Ecto neural progenitor cell (in vitro differentiated cells): ENCODE data around the gene PPP1R3G.
"Not testable (repeated sequence)": the region's sequence is repeated elsewhere in the genome, so short reads cannot be mapped to it uniquely, and the experiment has no call there.

ENCODE experiments used
- DNase-seq: peaks from one replicate; pipeline ENCODE4 v3.0.0-alpha.2; 2018; ENCODE audit warnings: low spot score

PPP1R3G gene

DNA sequence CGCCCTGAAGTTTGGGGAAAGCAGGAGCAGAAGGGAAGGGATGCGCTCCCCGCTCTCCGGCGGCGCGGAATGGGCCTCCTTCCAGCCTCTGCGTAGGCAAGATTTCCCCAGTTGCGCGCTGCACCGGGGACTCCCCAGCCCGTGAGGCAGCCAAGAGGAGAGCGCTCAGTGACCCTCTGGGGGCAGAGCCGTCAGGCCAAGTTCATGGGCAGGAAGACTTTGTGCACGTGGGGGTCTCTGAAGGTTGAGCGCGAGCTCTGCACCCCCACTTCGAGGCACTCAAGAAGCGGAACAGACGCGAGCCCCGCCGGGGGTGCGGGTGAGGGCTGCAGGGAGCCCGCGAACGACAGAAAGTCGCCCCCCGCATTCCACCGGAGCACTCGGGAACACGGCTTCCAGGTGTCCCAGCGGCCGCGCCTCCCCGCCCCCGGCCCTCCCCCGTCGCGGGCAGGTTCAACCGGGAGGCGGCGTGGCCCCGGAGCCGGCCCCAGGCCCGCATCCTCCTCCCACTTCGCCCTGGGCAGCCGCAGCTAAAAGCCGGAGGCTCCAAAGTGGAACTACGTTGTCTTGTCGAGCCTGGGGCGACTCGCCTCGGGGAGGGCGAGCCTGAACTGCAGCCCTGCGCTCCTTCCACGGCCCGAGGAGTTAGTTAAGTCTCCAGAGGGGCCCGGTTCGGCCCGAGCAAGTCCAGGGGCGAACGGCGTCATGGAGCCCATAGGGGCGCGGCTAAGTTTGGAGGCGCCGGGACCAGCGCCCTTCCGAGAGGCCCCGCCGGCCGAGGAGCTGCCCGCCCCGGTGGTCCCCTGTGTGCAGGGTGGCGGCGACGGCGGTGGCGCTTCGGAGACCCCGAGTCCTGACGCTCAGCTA is at the start of gene PPP1R3G:
PPP1R3G (plus strand) TSS at position 561 of the 867 bp plus-strand sequence; CDS start at position 706, 145 bp downstream.
- peak; percentile 69 for DNase-seq

DNA sequence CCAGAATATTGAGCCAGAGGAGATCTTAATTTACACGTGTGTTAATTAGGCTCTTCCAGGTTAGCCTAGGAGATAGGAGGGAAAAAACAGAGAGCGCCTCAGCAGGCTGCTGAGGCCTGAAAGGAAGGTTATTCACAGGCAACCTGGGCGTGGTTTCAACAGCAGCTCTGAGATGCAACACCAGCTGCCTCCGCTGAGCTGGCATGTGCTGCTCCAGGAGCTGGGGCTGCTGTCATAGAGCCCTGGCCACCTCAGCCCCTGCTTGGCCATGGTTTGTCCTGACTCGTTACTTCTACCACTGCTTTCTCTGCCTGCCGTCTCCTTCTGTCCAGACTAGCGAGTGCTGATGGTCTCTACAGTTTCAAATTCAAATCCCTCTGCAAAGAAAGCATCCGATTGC is 48.9 kb upstream of the PPP1R3G start:
- DNase-seq, result peak; percentile 76

DNA sequence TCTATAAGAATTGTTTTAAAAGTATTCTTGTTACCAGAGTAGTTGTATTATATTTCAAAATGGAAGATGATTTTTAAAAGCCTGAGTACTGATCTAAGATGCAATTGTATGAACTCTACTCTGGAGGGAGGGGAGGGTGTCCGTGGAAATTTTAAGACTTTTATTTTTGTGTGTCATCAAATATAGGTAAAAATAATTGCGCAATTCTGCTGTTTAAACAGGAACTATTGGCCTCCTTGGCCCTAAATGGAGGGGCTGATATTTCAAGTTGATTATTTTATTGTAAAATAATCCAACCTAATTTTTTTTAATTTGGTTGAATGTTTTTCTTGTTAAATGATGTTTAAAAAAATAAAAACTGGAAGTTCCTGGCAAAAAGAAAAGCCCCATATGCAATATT is 43.2 kb upstream of the PPP1R3G start:
- DNase-seq, result no peak

DNA sequence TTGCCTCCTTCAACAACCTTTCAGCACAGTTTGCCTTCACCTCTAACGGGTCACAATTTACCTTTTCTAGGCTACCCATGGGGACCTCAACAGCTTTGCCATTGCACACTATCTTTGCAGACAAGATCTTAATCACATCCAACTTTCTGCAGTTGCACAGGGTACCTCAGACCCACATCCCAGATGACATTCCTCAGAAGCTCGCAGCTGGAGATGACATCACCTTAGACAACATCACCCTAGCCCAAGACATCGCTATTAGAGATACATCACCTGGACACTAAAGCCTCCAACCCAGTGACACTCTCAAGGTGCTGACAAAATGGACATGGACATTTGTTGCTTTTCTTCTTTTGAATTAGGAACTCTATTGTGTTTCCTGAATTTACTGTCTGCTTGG is 42.7 kb upstream of the PPP1R3G start:
- no peak for DNase-seq

DNA sequence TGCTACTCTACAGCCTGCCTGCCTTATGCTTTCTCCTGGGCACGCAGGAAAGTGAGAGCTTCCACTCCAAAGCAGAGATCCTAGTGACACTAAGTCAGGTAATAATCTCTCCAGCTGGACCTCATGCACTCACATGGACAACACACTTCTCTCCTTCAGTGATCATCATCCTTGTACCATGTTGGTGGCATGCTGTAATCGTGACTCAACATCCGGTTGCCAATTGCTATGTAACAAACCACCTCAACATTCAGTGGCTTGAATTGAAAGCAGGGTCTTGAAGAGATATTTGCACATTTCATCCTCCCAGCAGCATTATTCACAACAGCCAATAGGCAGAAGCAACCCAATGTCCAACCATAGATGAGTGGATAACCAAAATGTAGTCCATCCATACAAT is 40.3 kb upstream of the PPP1R3G start:
- DNase-seq, result no peak

DNA sequence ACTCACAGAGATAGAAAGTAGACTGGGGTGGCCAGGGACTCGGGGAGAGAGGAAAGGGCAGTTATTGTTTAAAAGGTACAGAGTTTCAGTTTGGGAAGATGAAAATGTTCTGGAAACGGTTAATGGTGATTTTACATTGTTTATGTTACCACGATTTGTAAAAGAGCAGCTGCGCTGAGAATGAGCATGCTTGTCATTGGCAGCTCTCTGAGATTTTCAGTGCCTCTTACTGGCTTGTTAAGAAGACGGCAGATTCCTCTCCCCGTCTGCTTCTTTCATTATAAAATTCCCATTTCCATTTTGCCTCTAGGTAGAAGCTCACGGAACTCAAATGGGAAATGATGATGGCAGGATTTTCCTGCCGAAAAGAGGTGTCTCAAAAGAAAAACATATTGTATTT is 39.7 kb upstream of the PPP1R3G start:
- DNase-seq, result no peak

DNA sequence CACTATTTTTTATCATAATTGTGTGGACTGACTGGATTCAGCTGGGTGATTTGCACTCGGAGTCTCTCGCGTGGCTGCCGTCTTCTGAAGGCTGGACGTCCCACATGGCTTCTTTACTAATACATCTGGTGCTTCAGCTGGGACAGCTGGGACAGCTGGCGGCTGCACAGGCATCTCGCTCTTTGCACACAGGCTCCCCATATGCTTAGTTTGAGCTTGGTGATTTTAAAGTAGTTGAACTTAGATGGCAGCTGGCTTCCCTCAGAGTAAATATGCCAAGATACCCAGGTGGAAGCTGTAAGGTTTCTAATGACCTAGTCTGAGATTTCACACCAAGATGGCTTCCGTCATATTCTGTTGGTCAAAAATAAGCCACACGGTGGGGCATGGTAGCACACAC is 38.7 kb upstream of the PPP1R3G start:
- no peak for DNase-seq

DNA sequence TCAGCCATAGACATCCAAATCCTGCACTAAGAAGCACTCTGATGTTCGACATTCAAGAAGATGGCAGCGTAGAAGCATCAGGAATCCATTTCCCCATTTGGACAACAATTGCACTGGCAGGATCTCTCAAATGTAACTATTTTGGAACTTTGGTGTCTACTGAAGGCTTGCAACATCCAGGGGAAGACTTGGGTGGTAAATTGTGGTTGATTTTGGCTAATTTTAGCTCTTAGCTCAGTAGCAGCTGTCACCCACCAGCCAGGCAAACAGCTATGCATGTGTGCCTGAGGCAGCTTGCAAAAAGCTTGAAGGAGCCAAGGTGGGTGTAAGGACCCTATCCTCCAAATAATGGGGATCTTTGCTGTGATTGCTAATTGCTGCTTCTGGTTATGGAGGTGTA is 35.1 kb upstream of the PPP1R3G start:
- no peak for DNase-seq

DNA sequence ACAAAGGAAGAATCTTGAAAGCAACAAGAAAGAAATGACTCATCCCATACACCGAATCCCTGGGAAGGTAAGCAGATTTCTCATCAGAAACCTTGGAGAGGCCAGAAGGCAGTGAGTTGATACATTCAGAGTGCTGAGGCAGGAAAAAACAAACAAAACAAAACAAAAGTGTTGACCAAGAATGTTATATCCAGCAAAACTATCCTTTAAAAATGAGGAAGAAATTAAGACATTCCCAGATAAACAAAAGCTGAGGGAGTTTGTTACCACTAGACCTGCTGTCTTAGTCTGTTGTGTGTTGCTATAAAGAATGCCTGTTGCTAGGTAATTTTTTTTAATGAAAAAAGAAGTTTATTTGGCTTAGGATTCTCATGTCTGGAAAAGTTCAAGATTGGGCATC is 33.7 kb upstream of the PPP1R3G start:
- DNase-seq, result no peak

DNA sequence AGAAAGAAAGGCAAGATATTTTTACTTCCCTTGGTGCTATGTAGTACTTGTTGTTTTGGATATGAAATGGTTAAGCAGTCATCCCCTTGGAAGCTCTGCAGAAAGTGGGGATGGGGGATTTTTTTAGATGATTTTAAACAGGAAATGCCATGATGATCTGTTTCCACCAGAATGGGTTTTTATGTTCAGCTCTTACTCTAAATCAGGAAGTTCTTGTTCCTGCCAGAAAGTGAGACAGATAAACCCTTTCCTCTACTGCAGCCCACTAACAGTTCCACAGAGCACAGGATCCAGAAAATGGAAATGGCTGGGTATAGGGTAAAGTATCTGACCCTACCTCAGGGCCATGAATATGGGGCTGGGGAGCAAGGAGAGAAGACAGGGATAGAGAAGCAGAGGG is 32.1 kb upstream of the PPP1R3G start:
- DNase-seq, result no peak

DNA sequence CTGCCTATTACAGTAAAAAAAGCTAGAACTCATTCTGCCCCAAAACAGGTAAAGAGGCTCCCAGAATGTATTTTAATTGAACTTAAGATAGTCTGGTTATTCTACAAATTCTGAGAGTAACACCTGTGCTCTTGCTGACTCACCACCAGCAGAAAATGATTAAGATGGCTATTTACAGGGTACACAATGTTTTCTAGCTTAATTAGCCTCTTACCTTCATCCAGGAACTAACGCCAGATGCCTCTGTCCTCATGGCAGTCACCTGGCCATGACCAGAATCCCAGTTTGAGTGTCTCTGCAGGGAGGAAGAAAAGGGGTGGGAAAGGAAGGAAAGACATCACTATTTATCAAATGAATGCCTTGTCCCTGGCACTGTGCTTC is 31.3 kb upstream of the PPP1R3G start:
- DNase-seq, result no peak

DNA sequence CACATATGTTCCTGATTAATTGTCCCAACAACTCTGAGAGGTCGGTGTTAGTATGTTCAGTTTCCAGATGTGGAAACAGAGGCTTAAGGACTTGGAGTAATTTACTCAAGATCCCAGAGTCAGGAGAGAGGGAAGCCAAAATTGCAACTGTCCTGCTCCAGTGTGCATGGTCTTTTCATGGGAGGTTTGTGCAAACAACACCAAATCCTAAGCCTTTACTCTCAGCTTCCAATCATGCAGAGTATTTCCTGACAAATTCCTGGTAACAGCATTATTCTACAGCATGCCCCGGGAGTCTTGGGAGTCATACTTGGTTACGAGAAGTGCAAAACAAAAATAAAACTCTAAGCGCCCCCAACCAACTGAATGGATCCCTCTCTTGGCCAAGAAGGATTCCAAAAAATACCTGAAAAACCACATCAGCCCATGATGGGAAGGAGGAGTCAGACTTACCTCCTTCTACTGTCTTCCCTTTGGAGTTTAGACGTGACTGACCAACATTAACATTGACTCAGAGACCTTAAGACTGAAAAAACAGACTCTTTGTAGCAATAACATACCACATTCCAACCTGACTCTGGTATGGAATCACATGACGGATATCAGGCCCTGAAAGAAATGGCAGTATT is 30.8 kb upstream of the PPP1R3G start:
- no peak for DNase-seq

DNA sequence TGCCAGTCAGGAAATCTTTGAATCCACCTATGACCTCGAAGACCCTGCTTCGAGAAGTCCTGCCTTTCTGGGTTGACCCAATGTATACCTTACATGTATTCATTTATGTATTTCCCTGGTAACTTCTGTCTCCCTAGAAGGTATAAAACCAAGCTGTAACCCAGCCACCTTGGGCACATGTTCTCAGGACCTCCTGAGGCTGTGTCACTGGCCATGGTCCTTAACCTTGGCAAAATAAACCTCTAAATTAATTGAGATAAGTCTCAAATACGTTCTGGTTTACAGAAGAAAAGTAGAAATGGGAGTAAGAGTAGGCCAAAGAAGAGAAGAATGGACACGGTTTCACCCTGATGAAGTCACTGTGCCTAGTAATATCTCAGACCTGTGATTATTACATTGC is 30.0 kb upstream of the PPP1R3G start:
- no peak for DNase-seq

DNA sequence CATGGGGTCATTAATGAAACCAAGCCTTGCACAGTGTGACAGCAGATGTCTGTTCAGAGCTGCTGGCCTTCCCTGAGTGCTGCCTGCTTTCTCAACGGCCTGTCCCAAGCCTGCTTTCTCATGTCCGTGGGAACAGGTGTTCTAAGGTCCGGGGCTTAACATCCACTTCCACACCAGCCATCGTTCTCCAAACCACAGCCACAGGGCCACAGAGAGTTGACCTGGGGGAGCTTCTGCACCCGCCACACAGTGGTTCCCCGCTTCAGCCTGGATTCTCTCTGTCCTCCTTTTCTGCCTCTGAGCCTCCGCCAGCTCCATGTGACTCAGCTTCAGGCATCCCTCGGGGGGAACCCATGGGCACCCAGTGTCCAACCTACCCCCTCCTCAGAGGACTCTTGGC is 26.9 kb upstream of the PPP1R3G start:
- no peak for DNase-seq

DNA sequence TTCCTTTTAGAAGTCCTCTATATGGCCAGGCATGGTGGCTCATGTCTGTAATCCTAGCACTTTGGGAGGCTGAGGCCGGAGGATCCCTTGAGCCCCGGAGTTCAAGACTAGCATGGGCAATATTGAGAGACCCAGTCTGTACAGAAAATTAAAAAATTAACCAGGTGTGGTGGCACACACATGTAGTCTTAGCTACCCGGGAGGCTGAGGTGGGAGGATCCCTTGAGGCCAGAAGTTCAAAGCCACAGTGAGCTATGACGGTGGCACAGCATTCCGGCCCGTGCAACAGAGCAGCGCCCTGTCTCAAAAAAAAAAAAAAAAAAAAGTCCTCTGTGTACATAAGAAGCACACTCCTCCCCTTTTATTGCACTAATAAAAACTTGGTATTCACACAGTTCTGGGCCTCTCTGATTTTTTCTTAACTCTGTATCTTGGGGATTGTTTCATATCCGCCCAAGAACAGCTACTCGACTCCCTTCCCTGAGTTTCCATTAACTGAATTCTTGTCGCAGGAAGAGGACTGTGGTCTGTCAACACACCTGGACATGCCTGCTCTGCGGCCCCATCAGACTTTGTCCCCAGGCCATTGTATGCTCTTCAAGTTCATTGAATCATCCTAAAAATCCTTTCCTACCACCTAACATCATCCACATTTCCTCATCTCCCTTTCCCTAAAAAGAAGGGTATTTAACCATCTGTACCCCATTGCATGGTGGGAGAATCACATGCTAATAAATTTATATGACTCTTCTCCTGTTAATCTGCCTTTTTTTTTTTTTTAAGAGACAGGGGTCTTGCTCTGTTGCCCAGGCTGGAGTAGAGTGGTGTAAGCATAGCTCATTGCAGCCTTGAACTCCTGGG is 25.9 kb upstream of the PPP1R3G start:
- no peak for DNase-seq

DNA sequence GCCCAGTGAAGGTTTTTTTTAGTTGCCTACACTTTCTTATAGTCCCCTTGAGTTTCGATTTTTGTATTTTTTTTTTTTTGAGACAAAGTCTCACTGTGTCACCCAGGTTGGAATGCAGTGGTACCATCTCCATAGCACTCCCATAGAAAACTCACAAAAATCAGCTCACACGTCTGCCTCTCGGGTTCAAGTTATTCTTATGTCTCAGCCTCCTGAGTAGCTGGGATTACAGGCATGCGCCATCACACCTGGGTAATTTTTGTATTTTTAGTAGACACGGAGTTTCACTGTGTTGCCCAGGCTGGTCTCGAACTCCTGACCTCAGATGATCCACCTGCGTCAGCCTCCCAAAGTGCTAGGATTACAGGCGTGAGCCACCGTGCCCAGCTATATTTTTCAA is 24.7 kb upstream of the PPP1R3G start:
- DNase-seq, result not testable (repeated sequence)

DNA sequence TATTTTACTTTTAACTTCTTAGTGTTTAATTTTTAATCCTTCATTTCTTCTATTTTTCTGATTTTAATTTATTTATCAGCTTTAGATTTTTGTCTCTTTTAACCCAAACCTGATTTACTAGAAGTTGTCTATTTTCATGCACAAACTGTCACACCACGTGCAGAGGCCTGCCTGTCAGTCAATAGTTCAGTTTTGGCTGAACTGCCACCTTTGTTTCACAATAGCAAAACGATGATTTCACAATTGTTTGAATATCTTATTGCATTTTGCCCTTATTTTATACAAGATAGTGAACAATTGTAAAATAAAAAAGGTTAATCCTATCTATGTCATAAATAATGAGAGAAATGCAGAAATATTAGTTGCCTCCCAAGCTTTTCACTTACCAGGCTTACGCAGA is 24.0 kb upstream of the PPP1R3G start:
- no peak for DNase-seq

DNA sequence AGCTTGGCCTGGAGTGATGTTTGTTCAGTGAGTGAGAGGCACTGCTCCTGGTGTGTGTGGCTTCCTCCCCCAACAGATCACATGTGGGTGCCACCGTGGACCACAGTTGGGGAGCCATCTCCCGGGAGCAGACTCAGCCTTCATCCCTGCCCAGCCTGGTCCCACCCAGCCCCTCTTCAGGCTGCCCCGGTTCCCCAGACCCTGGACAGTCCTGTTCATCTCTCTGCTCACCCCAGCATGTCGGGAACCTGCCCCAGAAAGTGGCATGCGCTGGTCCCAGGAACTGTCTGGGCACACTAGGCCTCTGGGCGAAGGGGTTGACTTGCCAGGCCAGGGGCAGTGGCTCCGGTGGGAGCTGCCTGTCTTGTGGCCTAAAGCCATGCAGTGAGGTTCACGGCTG is 21.5 kb upstream of the PPP1R3G start:
- DNase-seq, result no peak

DNA sequence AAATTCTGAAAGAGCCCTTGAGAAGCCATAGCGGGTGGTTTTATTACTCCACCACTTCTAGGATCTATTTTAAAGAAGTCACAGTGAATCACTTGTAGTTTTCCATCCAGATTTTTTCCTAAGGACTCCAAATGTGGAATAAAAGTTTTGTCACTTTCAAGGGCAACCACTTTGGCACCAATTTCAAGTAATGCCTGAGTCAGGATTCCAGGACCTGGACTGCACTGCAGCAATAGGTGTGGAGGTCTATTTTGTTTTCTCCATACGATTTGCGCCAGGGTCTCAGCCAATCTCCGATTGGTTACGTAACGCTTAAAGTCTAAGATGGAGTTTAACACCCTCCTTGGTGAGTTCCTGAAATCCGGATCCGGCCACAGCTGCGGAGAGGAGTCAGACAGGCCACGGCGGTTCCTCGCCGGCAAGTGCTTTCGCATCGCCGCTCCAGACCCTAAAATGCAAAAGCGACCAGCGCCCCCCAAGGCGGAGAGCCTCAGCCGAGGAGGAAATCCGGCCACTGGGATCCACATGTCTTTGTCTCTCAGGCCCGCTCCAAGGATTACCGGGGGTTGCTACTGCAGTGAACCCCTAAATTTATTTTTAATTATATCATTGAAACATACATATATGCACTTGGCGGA is 18.6 kb upstream of the PPP1R3G start:
- DNase-seq, result no peak

DNA sequence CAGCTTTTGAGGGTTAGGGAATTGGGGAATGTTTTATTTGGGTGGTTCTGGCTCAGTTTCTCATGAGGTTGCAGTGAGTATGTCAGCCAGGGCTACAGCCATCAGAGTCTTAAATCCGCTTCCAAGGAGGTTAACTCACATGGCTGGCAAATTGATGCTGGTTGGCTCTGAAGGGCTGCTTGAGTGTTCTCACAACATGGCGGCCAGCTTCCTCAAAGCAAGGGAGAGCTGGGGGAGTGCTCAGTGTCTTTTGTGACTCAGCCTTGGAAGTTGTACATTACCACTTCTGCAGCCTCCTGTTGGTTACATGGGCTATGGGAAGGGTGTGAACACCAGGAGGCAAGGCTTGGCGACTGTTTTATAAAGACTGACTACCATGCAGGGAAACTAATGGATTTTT is 17.8 kb upstream of the PPP1R3G start:
- no peak for DNase-seq

DNA sequence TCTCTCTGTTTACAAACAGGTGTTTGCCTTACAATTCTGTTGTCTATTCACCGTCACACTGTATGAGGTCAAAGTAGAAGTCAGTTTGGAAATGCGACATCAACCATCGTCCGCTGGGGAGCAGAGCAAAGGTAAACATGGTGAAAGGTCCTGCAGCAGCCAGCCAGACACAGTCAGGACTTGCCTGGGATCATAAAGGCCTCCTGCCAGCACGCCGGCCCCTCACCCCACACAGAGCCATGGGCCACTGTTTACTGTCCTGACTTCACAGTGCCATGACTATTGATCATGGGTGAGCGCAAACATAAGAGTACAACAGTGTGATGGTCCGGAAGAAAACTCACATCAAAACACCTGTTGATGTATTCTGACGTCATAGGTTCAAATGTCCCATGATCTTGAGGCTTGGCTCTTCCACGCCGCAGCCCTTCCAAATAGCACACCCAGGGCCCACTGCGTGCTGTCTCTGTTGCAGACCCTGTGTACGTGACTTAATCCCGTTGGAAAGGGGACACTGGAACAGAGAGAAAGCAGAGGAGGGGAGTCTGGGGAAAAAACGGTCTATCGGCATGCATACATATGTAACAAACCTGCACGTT is 16.9 kb upstream of the PPP1R3G start:
- no peak for DNase-seq

DNA sequence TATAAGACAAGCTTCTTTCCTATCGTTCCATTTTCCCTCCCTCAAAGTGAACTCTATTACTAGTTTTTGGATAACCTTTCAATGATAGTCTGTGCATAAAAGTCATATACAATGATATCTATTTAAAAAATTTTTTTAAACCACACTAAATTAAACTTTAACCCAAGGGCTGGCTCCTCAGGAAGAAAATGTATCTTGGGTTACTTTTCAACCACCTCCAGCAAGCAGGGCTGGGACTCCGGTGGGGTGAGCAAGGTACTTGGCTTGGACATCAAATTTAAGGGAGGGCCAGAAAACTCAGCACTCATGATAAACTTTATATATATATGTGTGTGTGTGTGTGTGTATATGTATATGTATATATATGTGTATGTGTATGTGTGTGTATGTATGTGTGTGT is 13.9 kb upstream of the PPP1R3G start:
- no peak for DNase-seq
